Liver (tissue), 9 donors: ENCODE measurements around the gene ANKRD33. TPM values are rescaled to one million over a fixed set of nuclear protein-coding genes. Genes with fewer than 3 reads are reported as not detected.

Source experiments
- DNase-seq: peaks from one replicate; pipeline ENCODE4 v3.0.0-alpha.2; 2017; ENCODE audit warnings: low spot score
- H3K27ac ChIP-seq, 2 donors: one replicate each; pipeline ENCODE4 v1.7.0; 2013; ENCODE audit warnings: inconsistent platforms in 2 of 2, low read length in 2 of 2, control low read depth in 1 of 2, low read depth in 1 of 2, mild to moderate bottlenecking in 1 of 2
- H3K27me3 ChIP-seq, 4 donors: one replicate each; pipeline versions ENCODE4 v1.6.1 to v1.7.0; 2013; ENCODE audit warnings: low read length in 3 of 4, inconsistent platforms in 1 of 4, mild to moderate bottlenecking in 1 of 4, moderate library complexity in 1 of 4; ENCODE audit not compliant: control insufficient read depth in 4 of 4, insufficient read depth in 4 of 4
- H3K36me3 ChIP-seq, 4 donors: one replicate each; pipeline versions ENCODE4 v1.6.1 to v1.7.0; 2013; ENCODE audit warnings: low read length in 3 of 4, mild to moderate bottlenecking in 3 of 4, low read depth in 1 of 4, moderate library complexity in 1 of 4; ENCODE audit not compliant: control insufficient read depth in 4 of 4, insufficient read depth in 3 of 4
- H3K4me1 ChIP-seq, 4 donors: one replicate each; pipeline versions ENCODE4 v1.6.1 to v1.7.0; 2013; ENCODE audit warnings: low read length in 3 of 4, mild to moderate bottlenecking in 3 of 4, moderate library complexity in 1 of 4; ENCODE audit not compliant: control insufficient read depth in 4 of 4, insufficient read depth in 4 of 4
- H3K4me3 ChIP-seq, 3 donors: one replicate each; pipeline versions ENCODE4 v1.6.1 to v1.7.0; 2013; ENCODE audit warnings: low read length in 3 of 3, control low read depth in 1 of 3, low read depth in 1 of 3, mild to moderate bottlenecking in 1 of 3
- H3K9ac ChIP-seq, 2 donors: one replicate each; pipeline ENCODE4 v1.7.0; 2013; ENCODE audit warnings: low read length in 2 of 2, mild to moderate bottlenecking in 2 of 2, moderate library complexity in 2 of 2, control low read depth in 1 of 2, low read depth in 1 of 2
- H3K9me3 ChIP-seq, 4 donors: one replicate each; pipeline versions ENCODE4 v1.6.1 to v1.7.0; 2013; ENCODE audit warnings: low read length in 3 of 4; ENCODE audit not compliant: control insufficient read depth in 4 of 4
- EGR1 ChIP-seq, 2 donors: IDR thresholded peaks; 2 replicates each; pipeline ENCODE4 v1.6.1; 2016 to 2018; ENCODE audit warnings: antibody characterized with exemption in 2 of 2, low read depth in 2 of 2
- FOXA1 ChIP-seq: IDR thresholded peaks from 2 replicates; pipeline ENCODE4 v1.6.1; 2016; ENCODE audit warnings: antibody characterized with exemption
- FOXA2 ChIP-seq: IDR thresholded peaks from 2 replicates; pipeline ENCODE4 v1.6.1; 2016; ENCODE audit warnings: antibody characterized with exemption
- GABPA ChIP-seq, 2 donors: IDR thresholded peaks in 1 of 2; conservative IDR thresholded peaks in 1 of 2; 2 replicates each; pipeline ENCODE4 v1.6.1; 2016; ENCODE audit warnings: antibody characterized with exemption in 2 of 2, mild to moderate bottlenecking in 1 of 2, moderate library complexity in 1 of 2
- HNF4A ChIP-seq, 2 donors: conservative IDR thresholded peaks; 2 replicates each; pipeline ENCODE4 v1.6.1; 2016; ENCODE audit warnings: antibody characterized with exemption in 2 of 2, mild to moderate bottlenecking in 2 of 2
- JUND ChIP-seq, 2 donors: IDR thresholded peaks; 2 replicates each; pipeline ENCODE4 v1.6.1; 2016; ENCODE audit warnings: antibody characterized with exemption in 2 of 2
- RAD21 ChIP-seq, 2 donors: IDR thresholded peaks; 2 replicates each; pipeline ENCODE4 v1.6.1; 2016; ENCODE audit warnings: antibody characterized with exemption in 2 of 2, mild to moderate bottlenecking in 2 of 2
- SP1 ChIP-seq: IDR thresholded peaks from 2 replicates; pipeline ENCODE4 v1.6.1; 2018; ENCODE audit warnings: antibody characterized with exemption, mild to moderate bottlenecking
- TAF1 ChIP-seq: conservative IDR thresholded peaks from 2 replicates; pipeline ENCODE4 v1.6.1; 2016; ENCODE audit warnings: antibody characterized with exemption, mild to moderate bottlenecking
- YY1 ChIP-seq: IDR thresholded peaks from 2 replicates; pipeline ENCODE4 v1.6.1; 2016; ENCODE audit warnings: antibody characterized with exemption, mild to moderate bottlenecking
- WGBS: extraction: QIAGEN DNeasy Blood & Tissue Kit; methylation state at CpG from one replicate; pipeline ENCODE4 v1.1.7; 2013; 5-methylcytosine and 5-hydroxymethylcytosine counted together
- polyA plus RNA-seq, 2 donors: library from polyadenylated mRNA; stranded (reverse) in 1 of 2; unstranded in 1 of 2; fragments of 200-250 nt in 1 of 2; fragments of >200 nt in 1 of 2; fragmentation: Nextera tagmentation in 1 of 2; extraction: Ambion mirVana in 1 of 2; gene quantifications; one replicate each; pipeline versions ENCODE4 v1.2.1 to v1.2.3, GENCODE V29; 2013 to 2015
- total RNA-seq, 2 donors: library from RNA; depleted of rRNA; stranded (reverse); fragments of >200 nt; gene quantifications; one replicate each; pipeline ENCODE4 v1.2.3, GENCODE V29; 2014
- TF ChIP-seq, protein P1 (sequence below): IDR thresholded peaks from 2 replicates; pipeline ENCODE4 v1.6.1; 2016; ENCODE audit warnings: antibody characterized with exemption, mild to moderate bottlenecking
- TF ChIP-seq, protein P2 (sequence below): fragments of 150-350 bp; IDR thresholded peaks from 2 replicates; pipeline ENCODE4 v1.5.1; 2017; ENCODE audit warnings: improper control_type of control experiment, low read depth, low read length; ENCODE audit not compliant: missing input control
- donor health status: healthy.
- donor health status: healthy.
- donor health status: healthy.
- donor health status: healthy.
- donor health status: healthy.

The ANKRD33 gene
- total and polyA plus RNA-seq, 4 donors: not detected

DNA sequence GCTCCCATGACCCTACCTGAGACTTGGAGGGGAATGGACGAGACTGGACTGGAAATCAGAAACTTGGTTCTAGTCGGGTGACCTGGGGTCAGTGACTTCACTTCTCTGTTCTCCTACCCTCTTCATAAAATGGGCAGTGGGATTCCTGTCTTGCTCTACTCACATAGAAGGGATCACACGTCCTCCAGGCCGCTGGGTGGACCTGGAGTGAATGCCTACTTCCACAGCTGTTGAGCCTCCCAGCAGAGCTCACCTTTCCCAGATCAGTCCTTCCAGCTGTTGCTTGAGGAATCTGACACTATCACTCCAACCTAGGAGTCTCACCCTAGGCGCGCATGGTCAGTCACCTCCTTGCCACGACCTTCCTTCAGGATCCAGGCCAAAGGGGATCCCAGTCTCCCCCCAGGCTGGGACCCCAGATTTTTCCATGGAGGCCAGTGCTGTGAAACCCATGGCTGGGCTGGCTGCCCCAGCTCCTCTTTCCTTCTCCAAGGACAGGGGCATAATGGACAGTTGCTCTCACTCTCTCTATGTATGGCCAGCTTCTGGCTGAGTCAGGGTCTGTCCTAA is 20.0 kb downstream of the ANKRD33 start:
- Histone ChIP-seq H3K27ac (peak overlapping the region in 1 of 2 donors; percentile 56), H3K9ac (no peak overlapping the region), H3K27me3 (no peaks in the 10 kb centered on the region), H3K4me1 (peaks cover 4 to 13% (median 9%) of the 10 kb centered on the region in 4 donors), H3K4me3 (peak overlapping the region in 1 of 3 donors; percentile 53), H3K9me3 (no peaks in the 10 kb centered on the region), H3K36me3 (no peaks in the 10 kb centered on the region)
- WGBS: 79% methylated on average over 7 of the region's 7 CpGs
- no peak for DNase-seq
- TF ChIP-seq TAF1: no peak
- no peak for TF ChIP-seq RAD21 (IDR thresholded peaks at IDR 0.05)
- TF ChIP-seq HNF4A (conservative IDR thresholded peaks at IDR 0.05): no peak
- TF ChIP-seq, protein P1, sequence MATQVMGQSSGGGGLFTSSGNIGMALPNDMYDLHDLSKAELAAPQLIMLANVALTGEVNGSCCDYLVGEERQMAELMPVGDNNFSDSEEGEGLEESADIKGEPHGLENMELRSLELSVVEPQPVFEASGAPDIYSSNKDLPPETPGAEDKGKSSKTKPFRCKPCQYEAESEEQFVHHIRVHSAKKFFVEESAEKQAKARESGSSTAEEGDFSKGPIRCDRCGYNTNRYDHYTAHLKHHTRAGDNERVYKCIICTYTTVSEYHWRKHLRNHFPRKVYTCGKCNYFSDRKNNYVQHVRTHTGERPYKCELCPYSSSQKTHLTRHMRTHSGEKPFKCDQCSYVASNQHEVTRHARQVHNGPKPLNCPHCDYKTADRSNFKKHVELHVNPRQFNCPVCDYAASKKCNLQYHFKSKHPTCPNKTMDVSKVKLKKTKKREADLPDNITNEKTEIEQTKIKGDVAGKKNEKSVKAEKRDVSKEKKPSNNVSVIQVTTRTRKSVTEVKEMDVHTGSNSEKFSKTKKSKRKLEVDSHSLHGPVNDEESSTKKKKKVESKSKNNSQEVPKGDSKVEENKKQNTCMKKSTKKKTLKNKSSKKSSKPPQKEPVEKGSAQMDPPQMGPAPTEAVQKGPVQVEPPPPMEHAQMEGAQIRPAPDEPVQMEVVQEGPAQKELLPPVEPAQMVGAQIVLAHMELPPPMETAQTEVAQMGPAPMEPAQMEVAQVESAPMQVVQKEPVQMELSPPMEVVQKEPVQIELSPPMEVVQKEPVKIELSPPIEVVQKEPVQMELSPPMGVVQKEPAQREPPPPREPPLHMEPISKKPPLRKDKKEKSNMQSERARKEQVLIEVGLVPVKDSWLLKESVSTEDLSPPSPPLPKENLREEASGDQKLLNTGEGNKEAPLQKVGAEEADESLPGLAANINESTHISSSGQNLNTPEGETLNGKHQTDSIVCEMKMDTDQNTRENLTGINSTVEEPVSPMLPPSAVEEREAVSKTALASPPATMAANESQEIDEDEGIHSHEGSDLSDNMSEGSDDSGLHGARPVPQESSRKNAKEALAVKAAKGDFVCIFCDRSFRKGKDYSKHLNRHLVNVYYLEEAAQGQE: no peak
- TF ChIP-seq, protein P2, sequence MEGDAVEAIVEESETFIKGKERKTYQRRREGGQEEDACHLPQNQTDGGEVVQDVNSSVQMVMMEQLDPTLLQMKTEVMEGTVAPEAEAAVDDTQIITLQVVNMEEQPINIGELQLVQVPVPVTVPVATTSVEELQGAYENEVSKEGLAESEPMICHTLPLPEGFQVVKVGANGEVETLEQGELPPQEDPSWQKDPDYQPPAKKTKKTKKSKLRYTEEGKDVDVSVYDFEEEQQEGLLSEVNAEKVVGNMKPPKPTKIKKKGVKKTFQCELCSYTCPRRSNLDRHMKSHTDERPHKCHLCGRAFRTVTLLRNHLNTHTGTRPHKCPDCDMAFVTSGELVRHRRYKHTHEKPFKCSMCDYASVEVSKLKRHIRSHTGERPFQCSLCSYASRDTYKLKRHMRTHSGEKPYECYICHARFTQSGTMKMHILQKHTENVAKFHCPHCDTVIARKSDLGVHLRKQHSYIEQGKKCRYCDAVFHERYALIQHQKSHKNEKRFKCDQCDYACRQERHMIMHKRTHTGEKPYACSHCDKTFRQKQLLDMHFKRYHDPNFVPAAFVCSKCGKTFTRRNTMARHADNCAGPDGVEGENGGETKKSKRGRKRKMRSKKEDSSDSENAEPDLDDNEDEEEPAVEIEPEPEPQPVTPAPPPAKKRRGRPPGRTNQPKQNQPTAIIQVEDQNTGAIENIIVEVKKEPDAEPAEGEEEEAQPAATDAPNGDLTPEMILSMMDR: no peak

DNA sequence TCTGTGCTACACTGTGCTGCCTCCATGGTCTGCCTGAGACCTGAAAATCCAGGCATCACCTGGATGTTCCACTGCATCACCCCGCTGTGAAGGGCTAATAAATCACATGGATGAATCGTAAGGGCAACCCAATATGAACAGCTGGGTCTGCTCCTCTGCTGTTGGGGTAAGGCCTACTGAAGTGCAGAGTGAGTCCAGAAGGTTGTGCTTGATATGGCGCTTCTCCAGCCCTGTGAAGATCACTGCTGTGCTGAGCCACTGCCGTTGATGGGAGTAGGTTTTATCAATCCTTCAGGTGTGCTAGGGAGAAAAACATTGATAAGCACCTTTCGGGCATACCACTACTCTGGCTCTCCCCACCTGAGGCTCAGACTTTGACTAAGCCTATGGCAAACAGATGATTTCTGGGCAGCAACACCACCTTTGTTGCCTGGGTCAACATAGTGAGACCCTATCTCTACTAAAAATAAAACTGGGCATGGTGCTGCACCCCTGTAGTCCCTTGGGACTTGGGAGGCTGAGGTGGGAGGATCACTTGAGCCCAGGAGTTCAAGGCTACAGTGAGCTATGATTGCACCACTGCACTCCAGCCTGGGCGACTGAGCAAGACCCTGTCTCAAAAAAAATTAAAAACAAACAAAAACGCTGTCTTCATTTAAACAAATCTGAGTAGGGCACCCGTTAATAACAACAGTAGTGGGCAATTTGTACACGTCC is 21.1 kb downstream of the ANKRD33 start:
- H3K9ac ChIP-seq: no peak overlapping the region
- 90% methylated on average over 9 of the region's 9 CpGs for WGBS
- DNase-seq: no peak
- H3K9me3 ChIP-seq: no peaks in the 10 kb centered on the region
- peaks cover 4 to 13% (median 9%) of the 10 kb centered on the region in 4 donors for H3K4me1 ChIP-seq
- H3K36me3 ChIP-seq: no peaks in the 10 kb centered on the region
- H3K4me3 ChIP-seq: no peak overlapping the region
- no peak overlapping the region for H3K27ac ChIP-seq
- TF ChIP-seq YY1: no peak
- no peak for TF ChIP-seq FOXA1
- no peak for TF ChIP-seq GABPA (IDR thresholded peaks at IDR 0.05 in 1 of 2, conservative IDR thresholded peaks at IDR 0.05 in 1 of 2)
- TF ChIP-seq HNF4A (conservative IDR thresholded peaks at IDR 0.05): no peak
- no peak for TF ChIP-seq FOXA2
- TF ChIP-seq, protein P2: no peak
- TF ChIP-seq SP1: no peak
- no peak for TF ChIP-seq TAF1
- no peak for TF ChIP-seq EGR1 (IDR thresholded peaks at IDR 0.05; ENCODE audit: low read depth in 2 of 2)
- no peak for TF ChIP-seq JUND (IDR thresholded peaks at IDR 0.05)
- TF ChIP-seq, protein P1: no peak
- H3K27me3 ChIP-seq: no peaks in the 10 kb centered on the region
